HEK293 (cell line): ENCODE results near the gene ATG2A.

Experiments used
- CTCF ChIA-PET: fragments of 350-600 bp; formaldehyde crosslinking; extraction: SDS; loops from one replicate; lab custom pipeline; 2021; ENCODE audit warnings: antibody characterized with exemption; lab: Yijun Ruan, JAX
- POLR2A ChIA-PET: fragments of 300-600 bp; formaldehyde crosslinking; extraction: SDS; loops from one replicate; lab custom pipeline; 2020; ENCODE audit warnings: antibody characterized with exemption, inconsistent platforms; lab: Yijun Ruan, JAX
- H3K27ac ChIP-seq: fragments of 200-500 bp; sonication (Bioruptor generic); 2 replicates; pipeline ENCODE4 v1.5.1; 2014; ENCODE audit warnings: low read depth, low read length, control low read depth, inconsistent platforms; ENCODE audit errors: extremely low read depth
- H3K36me3 ChIP-seq, 2 experiments: fragments of 200-500 bp in 1 of 2; sonication (Bioruptor generic) in 1 of 2; 1 replicate in 1 of 2; 2 replicates in 1 of 2; pipeline ENCODE4 v1.5.1; 2014 to 2017; ENCODE audit warnings: inconsistent platforms in 2 of 2, low read length in 2 of 2; ENCODE audit not compliant: control insufficient read depth in 2 of 2, insufficient read depth in 1 of 2
- H3K4me1 ChIP-seq: fragments of 200-500 bp; sonication (Bioruptor generic); 2 replicates; pipeline ENCODE4 v1.5.1; 2014; ENCODE audit warnings: mild to moderate bottlenecking, low read length, inconsistent platforms; ENCODE audit not compliant: control insufficient read depth, insufficient read depth
- H3K4me3 ChIP-seq: 2 replicates; pipeline ENCODE4 v1.5.1; 2011; ENCODE audit warnings: low read depth, mild to moderate bottlenecking, control low read depth, low read length, moderate library complexity
- H3K9me3 ChIP-seq: fragments of 200-500 bp; sonication (Bioruptor generic); 2 replicates; pipeline ENCODE4 v1.5.1; 2014; ENCODE audit warnings: low read depth, low read length, inconsistent platforms; ENCODE audit not compliant: control insufficient read depth, insufficient read depth
- MYNN ChIP-seq: fragments of 450-650 bp; formaldehyde crosslinking; IDR thresholded peaks from 2 replicates; pipeline ENCODE4 v1.5.1; 2016; ENCODE audit warnings: missing biosample characterization, missing genetic modification characterization, borderline replicate concordance
- MZF1 ChIP-seq: fragments of 450-650 bp; formaldehyde crosslinking; IDR thresholded peaks from 2 replicates; pipeline ENCODE4 v1.5.1; 2017; ENCODE audit warnings: missing biosample characterization, missing genetic modification characterization, borderline replicate concordance
- PRDM1 ChIP-seq: fragments of 450-650 bp; formaldehyde crosslinking; IDR thresholded peaks from 2 replicates; pipeline ENCODE4; 2016; ENCODE audit warnings: missing biosample characterization, missing genetic modification characterization
- SALL2 ChIP-seq: fragments of 450-650 bp; formaldehyde crosslinking; IDR thresholded peaks from 2 replicates; pipeline ENCODE4 v1.5.0; 2017; ENCODE audit warnings: missing biosample characterization, mild to moderate bottlenecking, missing genetic modification characterization, borderline replicate concordance
- ZBTB8A ChIP-seq: fragments of 450-650 bp; formaldehyde crosslinking; IDR thresholded peaks from 2 replicates; pipeline ENCODE4 v1.5.1; 2016; ENCODE audit warnings: missing biosample characterization, missing genetic modification characterization
- ZEB2 ChIP-seq: fragments of 450-650 bp; formaldehyde crosslinking; IDR thresholded peaks from 2 replicates; pipeline ENCODE4 v1.5.1; 2016; ENCODE audit warnings: missing biosample characterization, missing genetic modification characterization
- ZFP41 ChIP-seq: fragments of 450-650 bp; formaldehyde crosslinking; IDR thresholded peaks from 2 replicates; pipeline ENCODE4 v1.5.1; 2016; ENCODE audit warnings: missing biosample characterization, missing genetic modification characterization, borderline replicate concordance
- ZNF2 ChIP-seq: fragments of 450-650 bp; formaldehyde crosslinking; IDR thresholded peaks from 2 replicates; pipeline ENCODE4 v1.5.1; 2016; ENCODE audit warnings: missing biosample characterization, missing genetic modification characterization
- ZNF274 ChIP-seq, 2 experiments: fragments of 200-500 bp in 1 of 2; fragments of 450-650 bp in 1 of 2; sonication (Bioruptor generic) in 1 of 2; formaldehyde crosslinking in 1 of 2; IDR thresholded peaks; 2 replicates each; pipeline versions ENCODE4 v1.5.1 to v1.6.1; 2014 to 2016; ENCODE audit warnings: borderline replicate concordance in 1 of 2, inconsistent platforms in 1 of 2, low read length in 1 of 2, missing biosample characterization in 1 of 2, missing genetic modification characterization in 1 of 2
- ZNF37A ChIP-seq: fragments of 450-650 bp; IDR thresholded peaks from 2 replicates; pipeline ENCODE4 v1.5.1; 2018; ENCODE audit warnings: missing biosample characterization, missing genetic modification characterization
- ZNF394 ChIP-seq: fragments of 450-650 bp; formaldehyde crosslinking; IDR thresholded peaks from 2 replicates; pipeline ENCODE4 v1.5.1; 2016; ENCODE audit warnings: missing biosample characterization, missing genetic modification characterization, mild to moderate bottlenecking, moderate library complexity, borderline replicate concordance
- ZNF585B ChIP-seq: fragments of 450-650 bp; formaldehyde crosslinking; IDR thresholded peaks from 2 replicates; pipeline ENCODE4 v1.5.1; 2016; ENCODE audit warnings: missing biosample characterization, missing genetic modification characterization
- ZNF600 ChIP-seq: fragments of 450-650 bp; formaldehyde crosslinking; IDR thresholded peaks from 2 replicates; pipeline ENCODE4 v1.5.1; 2016; ENCODE audit warnings: missing biosample characterization, missing genetic modification characterization
- ZNF670 ChIP-seq: fragments of 450-650 bp; formaldehyde crosslinking; IDR thresholded peaks from 2 replicates; pipeline ENCODE4 v1.5.1; 2016; ENCODE audit warnings: missing biosample characterization, missing genetic modification characterization, low read depth
- ZNF768 ChIP-seq: fragments of 450-650 bp; formaldehyde crosslinking; IDR thresholded peaks from 2 replicates; pipeline ENCODE4 v1.5.1; 2018; ENCODE audit warnings: missing biosample characterization, mild to moderate bottlenecking, missing genetic modification characterization
- ZSCAN16 ChIP-seq: fragments of 450-650 bp; formaldehyde crosslinking; IDR thresholded peaks from 2 replicates; pipeline ENCODE4 v1.5.1; 2016; ENCODE audit warnings: missing biosample characterization, missing genetic modification characterization
- TF ChIP-seq, protein P1 (sequence below): fragments of 450-650 bp; formaldehyde crosslinking; IDR thresholded peaks from 2 replicates; pipeline ENCODE4 v1.5.1; 2016; ENCODE audit warnings: missing biosample characterization, missing genetic modification characterization
- TF ChIP-seq, protein P2 (sequence below): fragments of 450-650 bp; formaldehyde crosslinking; IDR thresholded peaks from 2 replicates; pipeline ENCODE4 v1.5.1; 2016; ENCODE audit warnings: missing biosample characterization, missing genetic modification characterization, borderline replicate concordance
- TF ChIP-seq, protein P3 (sequence below): fragments of 450-650 bp; formaldehyde crosslinking; IDR thresholded peaks from 2 replicates; pipeline ENCODE4; 2016; ENCODE audit warnings: missing biosample characterization, missing genetic modification characterization
- TF ChIP-seq, protein P4 (sequence below): fragments of 450-650 bp; formaldehyde crosslinking; IDR thresholded peaks from 2 replicates; pipeline ENCODE4 v1.5.1; 2016; ENCODE audit warnings: missing biosample characterization, missing genetic modification characterization, borderline replicate concordance
- TF ChIP-seq, protein P5 (sequence below): fragments of 450-650 bp; formaldehyde crosslinking; IDR thresholded peaks from 2 replicates; pipeline ENCODE4 v1.5.1; 2016; ENCODE audit warnings: missing biosample characterization, missing genetic modification characterization

The ATG2A gene

DNA sequence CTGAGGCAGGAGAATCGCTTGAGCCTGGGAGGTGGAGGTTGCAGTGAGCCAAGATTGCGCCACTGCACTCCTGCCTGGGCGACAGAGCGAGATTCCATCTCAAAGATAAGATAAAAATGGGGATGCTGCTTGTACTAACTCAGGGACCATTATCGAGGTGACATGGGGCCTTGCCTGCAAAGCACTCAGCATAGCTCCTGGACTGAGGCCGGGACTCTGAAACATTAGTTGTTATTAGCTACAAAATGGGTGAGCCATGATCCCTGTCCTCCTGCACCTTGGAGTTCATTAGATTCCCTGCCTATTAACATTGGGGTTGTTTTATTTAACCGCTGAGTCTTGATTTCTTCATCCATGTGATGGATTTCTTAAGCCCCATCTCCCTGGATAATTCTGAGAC lies 12.6 kb upstream of the ATG2A start:
- Histone ChIP-seq H3K27ac (no peak overlapping the region), H3K4me1 (no peaks in the 10 kb centered on the region)
- POLR2A ChIA-PET = no interaction called here
- no peak for TF ChIP-seq MZF1
- TF ChIP-seq, all 188 proteins: peak for 0
- Histone ChIP-seq H3K36me3 (peaks cover 0 to 68% of the 10 kb centered on the region in 2 experiments; a peak in 1 of 3 replicates), H3K4me3 (no peak overlapping the region), H3K9me3 (no peaks in the 10 kb centered on the region)
- CTCF ChIA-PET = interaction anchor here (0.7 kb wide), 1 partner anchor 84 kb away, joined by 3 read pairs; the partner anchor contains the start of gene ARL2

DNA sequence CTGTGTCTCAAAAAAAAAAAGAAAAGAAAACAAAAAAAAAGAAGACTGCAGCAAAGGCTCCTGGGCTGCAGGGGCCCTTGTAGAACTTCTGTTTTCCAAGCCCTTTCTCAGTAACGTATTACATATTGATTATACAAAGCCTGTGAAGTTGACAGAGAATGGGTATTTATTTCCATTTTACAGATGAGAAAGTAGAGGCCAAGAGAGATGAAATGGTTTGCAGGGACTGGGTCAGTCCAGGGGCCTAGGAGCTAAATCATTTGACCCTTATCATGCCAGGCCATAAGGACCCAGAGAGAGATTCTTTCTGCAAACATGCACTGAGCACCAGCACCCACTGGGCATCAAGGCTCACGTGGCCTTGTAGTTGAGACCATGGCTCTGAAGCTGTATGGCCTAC lies 11.9 kb upstream of the ATG2A start:
- Histone ChIP-seq H3K27ac (no peak overlapping the region), H3K4me1 (no peaks in the 10 kb centered on the region), H3K4me3 (no peak overlapping the region), H3K36me3 (peaks cover 0 to 65% of the 10 kb centered on the region in 2 experiments; a peak in 1 of 3 replicates), H3K9me3 (no peaks in the 10 kb centered on the region)
- POLR2A ChIA-PET = no interaction called here
- TF ChIP-seq, protein P1, sequence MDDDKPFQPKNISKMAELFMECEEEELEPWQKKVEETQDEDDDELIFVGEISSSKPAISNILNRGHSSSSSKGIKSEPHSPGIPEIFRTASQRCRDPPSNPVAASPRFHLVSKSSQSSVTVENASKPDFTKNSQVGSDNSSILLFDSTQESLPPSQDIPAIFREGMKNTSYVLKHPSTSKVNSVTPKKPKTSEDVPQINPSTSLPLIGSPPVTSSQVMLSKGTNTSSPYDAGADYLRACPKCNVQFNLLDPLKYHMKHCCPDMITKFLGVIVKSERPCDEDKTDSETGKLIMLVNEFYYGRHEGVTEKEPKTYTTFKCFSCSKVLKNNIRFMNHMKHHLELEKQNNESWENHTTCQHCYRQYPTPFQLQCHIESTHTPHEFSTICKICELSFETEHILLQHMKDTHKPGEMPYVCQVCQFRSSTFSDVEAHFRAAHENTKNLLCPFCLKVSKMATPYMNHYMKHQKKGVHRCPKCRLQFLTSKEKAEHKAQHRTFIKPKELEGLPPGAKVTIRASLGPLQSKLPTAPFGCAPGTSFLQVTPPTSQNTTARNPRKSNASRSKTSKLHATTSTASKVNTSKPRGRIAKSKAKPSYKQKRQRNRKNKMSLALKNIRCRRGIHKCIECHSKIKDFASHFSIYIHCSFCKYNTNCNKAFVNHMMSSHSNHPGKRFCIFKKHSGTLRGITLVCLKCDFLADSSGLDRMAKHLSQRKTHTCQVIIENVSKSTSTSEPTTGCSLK (tag by site-specific recombination) = no peak
- no peak for TF ChIP-seq ZBTB8A
- CTCF ChIA-PET = no interaction called here

DNA sequence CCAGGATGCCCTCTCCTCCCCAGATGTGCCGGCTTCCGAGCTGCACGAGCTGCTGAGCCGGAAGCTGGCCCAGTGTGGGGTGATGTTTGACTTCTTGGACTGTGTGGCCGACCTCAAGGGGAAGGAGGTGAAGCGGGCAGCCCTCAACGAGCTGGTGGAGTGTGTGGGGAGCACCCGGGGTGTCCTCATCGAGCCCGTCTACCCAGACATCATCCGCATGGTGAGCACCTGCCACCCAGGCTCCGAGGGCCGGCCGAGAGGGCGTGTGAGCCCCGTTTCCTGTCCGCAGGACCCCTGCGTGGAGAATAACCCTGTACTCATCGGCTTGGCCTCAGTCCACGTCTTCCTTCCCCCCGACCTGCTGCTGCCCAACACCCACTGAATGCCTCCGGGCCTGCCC lies 9.7 kb upstream of the ATG2A start:
- H3K27ac ChIP-seq = no peak overlapping the region
- no peaks in the 10 kb centered on the region for H3K9me3 ChIP-seq
- no peak overlapping the region for H3K4me3 ChIP-seq
- POLR2A ChIA-PET = interaction anchor here (1.3 kb wide), 1 partner anchor 9 kb away, joined by 3 read pairs; the partner anchor contains the start of gene GPHA2
- TF ChIP-seq ZFP41 (tag by site-specific recombination) (no peak), ZNF585B (tag by site-specific recombination) (no peak), ZNF274 (IDR thresholded peaks at IDR 0.05; ENCODE audit: low read length) (no peak), ZNF274 (tag by site-specific recombination; IDR thresholded peaks at IDR 0.05; ENCODE audit: borderline replicate concordance) (no peak), ZEB2 (tag by site-specific recombination) (no peak), ZSCAN16 (tag by site-specific recombination) (no peak), ZNF37A (no peak), MYNN (tag by site-specific recombination) (no peak), SALL2 (tag by site-specific recombination) (no peak), ZNF670 (tag by site-specific recombination) (no peak), PRDM1 (no peak), ZNF394 (no peak), ZNF768 (tag by site-specific recombination) (no peak), ZNF2 (tag by site-specific recombination) (no peak), ZNF600 (tag by site-specific recombination) (no peak)
- TF ChIP-seq, protein P2, sequence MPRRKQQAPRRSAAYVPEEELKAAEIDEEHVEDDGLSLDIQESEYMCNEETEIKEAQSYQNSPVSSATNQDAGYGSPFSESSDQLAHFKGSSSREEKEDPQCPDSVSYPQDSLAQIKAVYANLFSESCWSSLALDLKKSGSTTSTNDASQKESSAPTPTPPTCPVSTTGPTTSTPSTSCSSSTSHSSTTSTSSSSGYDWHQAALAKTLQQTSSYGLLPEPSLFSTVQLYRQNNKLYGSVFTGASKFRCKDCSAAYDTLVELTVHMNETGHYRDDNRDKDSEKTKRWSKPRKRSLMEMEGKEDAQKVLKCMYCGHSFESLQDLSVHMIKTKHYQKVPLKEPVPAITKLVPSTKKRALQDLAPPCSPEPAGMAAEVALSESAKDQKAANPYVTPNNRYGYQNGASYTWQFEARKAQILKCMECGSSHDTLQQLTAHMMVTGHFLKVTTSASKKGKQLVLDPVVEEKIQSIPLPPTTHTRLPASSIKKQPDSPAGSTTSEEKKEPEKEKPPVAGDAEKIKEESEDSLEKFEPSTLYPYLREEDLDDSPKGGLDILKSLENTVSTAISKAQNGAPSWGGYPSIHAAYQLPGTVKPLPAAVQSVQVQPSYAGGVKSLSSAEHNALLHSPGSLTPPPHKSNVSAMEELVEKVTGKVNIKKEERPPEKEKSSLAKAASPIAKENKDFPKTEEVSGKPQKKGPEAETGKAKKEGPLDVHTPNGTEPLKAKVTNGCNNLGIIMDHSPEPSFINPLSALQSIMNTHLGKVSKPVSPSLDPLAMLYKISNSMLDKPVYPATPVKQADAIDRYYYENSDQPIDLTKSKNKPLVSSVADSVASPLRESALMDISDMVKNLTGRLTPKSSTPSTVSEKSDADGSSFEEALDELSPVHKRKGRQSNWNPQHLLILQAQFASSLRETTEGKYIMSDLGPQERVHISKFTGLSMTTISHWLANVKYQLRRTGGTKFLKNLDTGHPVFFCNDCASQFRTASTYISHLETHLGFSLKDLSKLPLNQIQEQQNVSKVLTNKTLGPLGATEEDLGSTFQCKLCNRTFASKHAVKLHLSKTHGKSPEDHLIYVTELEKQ = no peak
- TF ChIP-seq, protein P3, sequence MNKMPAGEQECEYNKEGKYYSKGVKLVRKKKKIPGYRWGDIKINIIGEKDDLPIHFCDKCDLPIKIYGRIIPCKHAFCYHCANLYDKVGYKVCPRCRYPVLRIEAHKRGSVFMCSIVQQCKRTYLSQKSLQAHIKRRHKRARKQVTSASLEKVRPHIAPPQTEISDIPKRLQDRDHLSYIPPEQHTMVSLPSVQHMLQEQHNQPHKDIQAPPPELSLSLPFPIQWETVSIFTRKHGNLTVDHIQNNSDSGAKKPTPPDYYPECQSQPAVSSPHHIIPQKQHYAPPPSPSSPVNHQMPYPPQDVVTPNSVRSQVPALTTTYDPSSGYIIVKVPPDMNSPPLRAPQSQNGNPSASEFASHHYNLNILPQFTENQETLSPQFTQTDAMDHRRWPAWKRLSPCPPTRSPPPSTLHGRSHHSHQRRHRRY (tag by site-specific recombination) = no peak
- TF ChIP-seq, protein P4, sequence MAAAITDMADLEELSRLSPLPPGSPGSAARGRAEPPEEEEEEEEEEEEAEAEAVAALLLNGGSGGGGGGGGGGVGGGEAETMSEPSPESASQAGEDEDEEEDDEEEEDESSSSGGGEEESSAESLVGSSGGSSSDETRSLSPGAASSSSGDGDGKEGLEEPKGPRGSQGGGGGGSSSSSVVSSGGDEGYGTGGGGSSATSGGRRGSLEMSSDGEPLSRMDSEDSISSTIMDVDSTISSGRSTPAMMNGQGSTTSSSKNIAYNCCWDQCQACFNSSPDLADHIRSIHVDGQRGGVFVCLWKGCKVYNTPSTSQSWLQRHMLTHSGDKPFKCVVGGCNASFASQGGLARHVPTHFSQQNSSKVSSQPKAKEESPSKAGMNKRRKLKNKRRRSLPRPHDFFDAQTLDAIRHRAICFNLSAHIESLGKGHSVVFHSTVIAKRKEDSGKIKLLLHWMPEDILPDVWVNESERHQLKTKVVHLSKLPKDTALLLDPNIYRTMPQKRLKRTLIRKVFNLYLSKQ (tag by site-specific recombination) = no peak
- TF ChIP-seq, protein P5, sequence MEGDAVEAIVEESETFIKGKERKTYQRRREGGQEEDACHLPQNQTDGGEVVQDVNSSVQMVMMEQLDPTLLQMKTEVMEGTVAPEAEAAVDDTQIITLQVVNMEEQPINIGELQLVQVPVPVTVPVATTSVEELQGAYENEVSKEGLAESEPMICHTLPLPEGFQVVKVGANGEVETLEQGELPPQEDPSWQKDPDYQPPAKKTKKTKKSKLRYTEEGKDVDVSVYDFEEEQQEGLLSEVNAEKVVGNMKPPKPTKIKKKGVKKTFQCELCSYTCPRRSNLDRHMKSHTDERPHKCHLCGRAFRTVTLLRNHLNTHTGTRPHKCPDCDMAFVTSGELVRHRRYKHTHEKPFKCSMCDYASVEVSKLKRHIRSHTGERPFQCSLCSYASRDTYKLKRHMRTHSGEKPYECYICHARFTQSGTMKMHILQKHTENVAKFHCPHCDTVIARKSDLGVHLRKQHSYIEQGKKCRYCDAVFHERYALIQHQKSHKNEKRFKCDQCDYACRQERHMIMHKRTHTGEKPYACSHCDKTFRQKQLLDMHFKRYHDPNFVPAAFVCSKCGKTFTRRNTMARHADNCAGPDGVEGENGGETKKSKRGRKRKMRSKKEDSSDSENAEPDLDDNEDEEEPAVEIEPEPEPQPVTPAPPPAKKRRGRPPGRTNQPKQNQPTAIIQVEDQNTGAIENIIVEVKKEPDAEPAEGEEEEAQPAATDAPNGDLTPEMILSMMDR (tag by site-specific recombination) = no peak
- TF ChIP-seq, all 188 proteins: peak for 0
- no peaks in the 10 kb centered on the region for H3K4me1 ChIP-seq
- H3K36me3 ChIP-seq = peaks cover 0 to 43% of the 10 kb centered on the region in 2 experiments; a peak in 1 of 3 replicates
- CTCF ChIA-PET = interaction anchor here (0.6 to 1.1 kb wide), 4 partner anchors 8 to 186 kb away, joined by 3 to 4 read pairs (median 4); no protein-coding TSS in a partner anchor
